A549 (cell line): ENCODE results near the gene OTOS.

Source experiments
- CBX8 ChIP-seq: fragments of 200-600 bp; sonication (generic); IDR thresholded peaks from 2 replicates; pipeline ENCODE4 v1.6.1; 2016
- MYC ChIP-seq: IDR thresholded peaks from 2 replicates; pipeline ENCODE4 v1.6.1; 2012; ENCODE audit warnings: mild to moderate bottlenecking, inconsistent platforms, low read length, improper control_type of control experiment, borderline replicate concordance
- TF ChIP-seq, protein P1 (sequence below): fragments of >200 bp; sonication (Bioruptor Twin); formaldehyde crosslinking; IDR thresholded peaks from 3 replicates; pipeline ENCODE4 v1.5.1; 2016

DNA sequence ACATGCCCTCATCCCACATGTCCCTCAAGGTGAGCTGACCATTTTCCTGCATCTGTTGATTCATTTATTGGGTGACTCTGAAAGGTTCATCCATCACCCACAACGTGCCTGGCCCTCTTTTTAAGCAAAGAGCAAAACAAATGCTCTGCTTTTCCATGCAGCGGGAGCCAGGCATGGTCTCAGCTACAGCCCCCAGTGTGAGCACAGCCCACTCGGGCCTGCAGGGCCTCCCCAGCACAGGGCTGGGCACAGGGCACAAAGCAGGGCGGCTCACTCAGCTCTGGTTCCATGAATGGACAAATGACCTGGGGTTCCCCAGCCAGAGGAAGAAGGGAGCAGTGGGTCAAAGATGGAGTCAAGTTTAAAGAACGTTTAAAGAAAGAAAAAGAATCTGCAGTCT is 24.1 kb upstream of the OTOS start:
- TF ChIP-seq, protein P1, sequence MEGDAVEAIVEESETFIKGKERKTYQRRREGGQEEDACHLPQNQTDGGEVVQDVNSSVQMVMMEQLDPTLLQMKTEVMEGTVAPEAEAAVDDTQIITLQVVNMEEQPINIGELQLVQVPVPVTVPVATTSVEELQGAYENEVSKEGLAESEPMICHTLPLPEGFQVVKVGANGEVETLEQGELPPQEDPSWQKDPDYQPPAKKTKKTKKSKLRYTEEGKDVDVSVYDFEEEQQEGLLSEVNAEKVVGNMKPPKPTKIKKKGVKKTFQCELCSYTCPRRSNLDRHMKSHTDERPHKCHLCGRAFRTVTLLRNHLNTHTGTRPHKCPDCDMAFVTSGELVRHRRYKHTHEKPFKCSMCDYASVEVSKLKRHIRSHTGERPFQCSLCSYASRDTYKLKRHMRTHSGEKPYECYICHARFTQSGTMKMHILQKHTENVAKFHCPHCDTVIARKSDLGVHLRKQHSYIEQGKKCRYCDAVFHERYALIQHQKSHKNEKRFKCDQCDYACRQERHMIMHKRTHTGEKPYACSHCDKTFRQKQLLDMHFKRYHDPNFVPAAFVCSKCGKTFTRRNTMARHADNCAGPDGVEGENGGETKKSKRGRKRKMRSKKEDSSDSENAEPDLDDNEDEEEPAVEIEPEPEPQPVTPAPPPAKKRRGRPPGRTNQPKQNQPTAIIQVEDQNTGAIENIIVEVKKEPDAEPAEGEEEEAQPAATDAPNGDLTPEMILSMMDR, result no peak
- TF ChIP-seq CBX8 (no peak), MYC (no peak)
